Hepatocyte (in vitro differentiated cells): ENCODE data around the gene ZNF474. TPM values are rescaled to one million over a fixed set of nuclear protein-coding genes. Genes with fewer than 3 reads are reported as not detected.

Experiments used
- DNase-seq: peaks from one replicate; pipeline ENCODE4 v3.0.0-alpha.2; 2016; ENCODE audit warnings: low spot score
- H2AFZ ChIP-seq: fragments of 200-600 bp; sonication (generic); 2 replicates; pipeline ENCODE4 v1.6.0; 2016; ENCODE audit warnings: antibody characterized with exemption, mild to moderate bottlenecking
- H3K27ac ChIP-seq: fragments of 200-600 bp; sonication (generic); 2 replicates; pipeline ENCODE4 v1.5.1; 2016; ENCODE audit warnings: mild to moderate bottlenecking
- H3K27me3 ChIP-seq: fragments of 200-600 bp; sonication (generic); 2 replicates; pipeline ENCODE4 v1.6.1; 2016
- H3K36me3 ChIP-seq: fragments of 200-600 bp; sonication (generic); replicated peaks from 2 replicates; pipeline ENCODE4 v1.5.1; 2016; ENCODE audit warnings: low read depth; ENCODE audit not compliant: insufficient read depth
- H3K4me1 ChIP-seq: fragments of 200-600 bp; sonication (generic); 2 replicates; pipeline ENCODE4 v1.5.1; 2016; ENCODE audit warnings: mild to moderate bottlenecking, moderate library complexity; ENCODE audit not compliant: insufficient read depth
- H3K4me2 ChIP-seq: fragments of 200-600 bp; sonication (generic); 2 replicates; pipeline ENCODE4 v1.6.0; 2016
- H3K4me3 ChIP-seq: fragments of 200-600 bp; sonication (generic); 2 replicates; pipeline ENCODE4 v1.5.1; 2016; ENCODE audit warnings: mild to moderate bottlenecking
- H3K79me2 ChIP-seq: fragments of 200-600 bp; sonication (generic); 2 replicates; pipeline ENCODE4 v1.6.0; 2017; ENCODE audit warnings: mild to moderate bottlenecking
- H3K9me2 ChIP-seq: fragments of 200-600 bp; sonication (generic); replicated peaks from 2 replicates; pipeline ENCODE4 v1.6.0; 2017; ENCODE audit warnings: mild to moderate bottlenecking; ENCODE audit not compliant: insufficient read depth
- H3K9me3 ChIP-seq: fragments of 200-600 bp; sonication (generic); 2 replicates; pipeline ENCODE4 v1.5.1; 2016; ENCODE audit warnings: low read depth, mild to moderate bottlenecking
- H4K20me1 ChIP-seq: fragments of 200-600 bp; sonication (generic); 2 replicates; pipeline ENCODE4 v1.6.0; 2016; ENCODE audit warnings: mild to moderate bottlenecking; ENCODE audit not compliant: insufficient read depth, poor library complexity, severe bottlenecking
- CTCF ChIP-seq: fragments of 200-600 bp; sonication (generic); IDR thresholded peaks from 2 replicates; pipeline ENCODE4 v1.5.1; 2016; ENCODE audit warnings: antibody characterized with exemption, mild to moderate bottlenecking; ENCODE audit not compliant: poor library complexity
- EZH2 ChIP-seq: fragments of 200-600 bp; sonication (generic); IDR thresholded peaks from 2 replicates; pipeline ENCODE4 v1.6.1; 2016; ENCODE audit warnings: antibody characterized with exemption, mild to moderate bottlenecking, borderline replicate concordance
- EZH2phosphoT487 ChIP-seq: fragments of 200-600 bp; sonication (generic); IDR thresholded peaks from one replicate; pipeline ENCODE4 v1.6.1; 2018; ENCODE audit warnings: antibody characterized with exemption, mild to moderate bottlenecking, low read depth, moderate library complexity; ENCODE audit not compliant: unreplicated experiment, severe bottlenecking
- WGBS: methylation state at CpG from one replicate; pipeline ENCODE4 v1.1.6; 2016; ENCODE audit warnings: low lambda C conversion rate; ENCODE audit errors: missing lambda C conversion rate; 5-methylcytosine and 5-hydroxymethylcytosine counted together
- polyA plus RNA-seq: library from polyadenylated mRNA; unstranded; fragments of >200 nt; fragmentation: Nextera tagmentation; extraction: Ambion mirVana; gene quantifications from 2 replicates; pipeline ENCODE4 v1.2.1, GENCODE V29; 2016
- total RNA-seq: library from RNA; depleted of rRNA; stranded (reverse); fragments of >200 nt; gene quantifications from 2 replicates; pipeline ENCODE4 v1.2.3, GENCODE V29; 2014

Gene ZNF474
- total and polyA plus RNA-seq, 2 experiments from 2014 or later, result 0.43 to 2.8 TPM

- H3K27ac ChIP-seq, result peak overlapping the region; percentile 56
- no peaks in the 10 kb centered on the region for H3K9me2 ChIP-seq
- H3K4me2 ChIP-seq, result no peak overlapping the region
- no peaks in the 10 kb centered on the region for H3K9me3 ChIP-seq
- H2AFZ ChIP-seq, result no peak overlapping the region
- TF ChIP-seq EZH2phosphoT487, result no peak
- TF ChIP-seq CTCF, result no peak
- TF ChIP-seq EZH2, result no peak
- no peaks in the 10 kb centered on the region for H3K36me3 ChIP-seq
- H3K79me2 ChIP-seq, result no peaks in the 10 kb centered on the region
- H4K20me1 ChIP-seq, result no peaks in the 10 kb centered on the region
- DNase-seq, result no peak
- 84% methylated on average over 2 of the region's 2 CpGs for WGBS
- peaks cover 9% of the 10 kb centered on the region for H3K4me1 ChIP-seq
- H3K4me3 ChIP-seq, result no peak overlapping the region
- H3K27me3 ChIP-seq, result no peaks in the 10 kb centered on the region
Measured at GRCh38 chr5:122180863-122181548, 51.7 kb downstream of the ZNF474 start.

- 47% methylated on average over 2 of the region's 2 CpGs for WGBS
- peak overlapping the region; percentile 50 for H3K4me2 ChIP-seq
Measured at GRCh38 chr5:122181863-122182262, 52.5 kb downstream of the ZNF474 start.

GRCh38 chr5:122182491-122182921, 53.2 kb downstream of the ZNF474 start:
- TF ChIP-seq CTCF, result no peak
- no peak for TF ChIP-seq EZH2
- no peak for TF ChIP-seq EZH2phosphoT487
- no peaks in the 10 kb centered on the region for H3K79me2 ChIP-seq
- H3K27me3 ChIP-seq, result no peaks in the 10 kb centered on the region
- H3K36me3 ChIP-seq, result no peaks in the 10 kb centered on the region
- H3K4me1 ChIP-seq, result peaks cover 9% of the 10 kb centered on the region
- no peak overlapping the region for H3K4me3 ChIP-seq
- H2AFZ ChIP-seq, result no peak overlapping the region
- peak overlapping the region; percentile 56 for H3K27ac ChIP-seq
- H4K20me1 ChIP-seq, result no peaks in the 10 kb centered on the region
- H3K4me2 ChIP-seq, result peak overlapping the region; percentile 50
- peak; percentile 50 for DNase-seq
- no peaks in the 10 kb centered on the region for H3K9me2 ChIP-seq
- 38% methylated on average over 7 of the region's 7 CpGs for WGBS
- no peaks in the 10 kb centered on the region for H3K9me3 ChIP-seq

More at GRCh38 chr5:122181863-122182262, 52.5 kb downstream of the ZNF474 start:
- peaks cover 9% of the 10 kb centered on the region for H3K4me1 ChIP-seq
- no peaks in the 10 kb centered on the region for H3K79me2 ChIP-seq
- H2AFZ ChIP-seq, result no peak overlapping the region
- no peak overlapping the region for H3K4me3 ChIP-seq
- no peak for DNase-seq
- no peaks in the 10 kb centered on the region for H4K20me1 ChIP-seq
- H3K36me3 ChIP-seq, result no peaks in the 10 kb centered on the region
- no peaks in the 10 kb centered on the region for H3K9me2 ChIP-seq
- H3K9me3 ChIP-seq, result no peaks in the 10 kb centered on the region
- H3K27me3 ChIP-seq, result no peaks in the 10 kb centered on the region
- no peak for TF ChIP-seq EZH2
- TF ChIP-seq EZH2phosphoT487, result no peak
- TF ChIP-seq CTCF, result no peak
- H3K27ac ChIP-seq, result peak overlapping the region; percentile 56
